Stromal cell of bone marrow (primary cell): ENCODE measurements around the gene SYT5.
"Not testable (repeated sequence)": the region's sequence is repeated elsewhere in the genome, so short reads cannot be mapped to it uniquely, and the experiment has no call there.

Experiments used
- DNase-seq: peaks from one replicate; pipeline ENCODE4 v3.0.0-alpha.2; 2012; ENCODE audit warnings: low read depth

Gene SYT5

GRCh38 chr19:55166530-55167268 is 13.4 kb downstream of the SYT5 start, which contains the start of gene DNAAF3:
Gene DNAAF3, minus strand, starts transcription at chr19:55166613. Its CDS starts 200 bp downstream, at chr19:55166413.
- peak; percentile 97 for DNase-seq

GRCh38 chr19:55165952-55166529 is 14.0 kb downstream of the SYT5 start:
- DNase-seq, result peak; percentile 63

GRCh38 chr19:55161571-55162322 is 18.3 kb downstream of the SYT5 start:
- DNase-seq, result no peak

- no peak for DNase-seq
These were observed 19.1 kb downstream of the SYT5 start for GRCh38 chr19:55160986-55161365.

GRCh38 chr19:55160128-55160985 is 19.7 kb downstream of the SYT5 start:
- peak; percentile 59 for DNase-seq

GRCh38 chr19:55158848-55159749 is 21.0 kb downstream of the SYT5 start:
- no peak for DNase-seq

- DNase-seq, result no peak
These were observed 21.7 kb downstream of the SYT5 start for GRCh38 chr19:55158423-55158822.

GRCh38 chr19:55157064-55157908 is 22.8 kb downstream of the SYT5 start, which contains the start of gene TNNI3:
Gene TNNI3, minus strand, starts transcription at chr19:55157732. Its CDS starts 143 bp downstream, at chr19:55157589.
- DNase-seq, result no peak

- no peak for DNase-seq
These were observed 23.7 kb downstream of the SYT5 start for GRCh38 chr19:55156202-55157063.

- not testable (repeated sequence) for DNase-seq
These were observed 24.3 kb downstream of the SYT5 start for GRCh38 chr19:55155784-55156183.

GRCh38 chr19:55153652-55154264 is 26.3 kb downstream of the SYT5 start:
- no peak for DNase-seq

GRCh38 chr19:55152017-55152416 is 28.1 kb downstream of the SYT5 start:
- DNase-seq, result no peak

- DNase-seq, result no peak
These were observed 30.7 kb downstream of the SYT5 start, which contains the start of gene TNNT1 for GRCh38 chr19:55149078-55150003. Gene TNNT1, minus strand, starts transcription at chr19:55149206. Its CDS starts 2,049 bp downstream, at chr19:55147157.

GRCh38 chr19:55147545-55148251 is 32.4 kb downstream of the SYT5 start:
- DNase-seq, result no peak

- no peak for DNase-seq
These were observed 33.3 kb downstream of the SYT5 start for GRCh38 chr19:55146705-55147273.

GRCh38 chr19:55146078-55146704 is 33.9 kb downstream of the SYT5 start:
- no peak for DNase-seq
